Smooth muscle cell of bladder (primary cell): ENCODE measurements around the gene DUXB. TPM values are rescaled to one million over a fixed set of nuclear protein-coding genes. Genes with fewer than 3 reads are reported as not detected.

ENCODE experiments used
- total RNA-seq: library from RNA; depleted of rRNA; stranded (reverse); fragments of >200 nt; gene quantifications from 2 replicates; pipeline ENCODE4 v1.2.3, GENCODE V29; 2014

DUXB gene, protein sequence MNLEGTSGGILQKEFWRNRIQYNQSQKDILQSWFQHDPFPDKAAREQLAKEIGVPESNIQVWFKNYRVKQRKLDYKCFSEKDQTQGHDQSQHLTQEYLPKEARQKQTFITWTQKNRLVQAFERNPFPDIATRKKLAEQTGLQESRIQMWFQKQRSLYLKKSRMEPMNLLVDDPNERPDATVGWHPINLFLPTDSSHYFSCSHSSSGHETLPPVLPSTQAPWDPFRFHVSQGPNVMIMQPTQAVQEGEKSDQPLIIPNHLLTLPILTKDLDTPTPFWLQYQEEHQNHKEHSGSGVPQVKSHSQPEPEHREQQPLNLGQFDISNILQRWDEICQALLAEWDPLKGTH
- total RNA-seq = not detected in 2 replicates

DNA sequence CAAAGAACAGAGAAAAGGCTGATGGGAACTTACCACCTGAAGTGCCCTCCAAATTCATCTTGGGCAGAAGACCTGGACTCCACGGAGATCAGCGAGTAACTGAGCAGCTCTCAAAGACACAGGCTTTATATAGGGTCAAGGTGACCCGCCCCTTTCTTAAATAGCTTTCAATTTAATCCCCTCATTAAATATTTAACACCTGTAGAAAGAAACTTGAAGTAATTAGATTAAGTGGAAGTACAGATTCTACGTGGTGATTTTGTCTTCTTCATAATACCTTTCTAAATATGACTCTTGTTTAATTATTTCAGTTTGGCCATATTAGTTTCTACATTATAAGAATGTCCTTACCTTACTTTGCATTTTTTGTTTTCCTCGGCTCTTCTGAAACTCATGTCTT is at the start of gene DUXB:
Gene DUXB, minus strand, starts transcription at position 101 of the 400 bp plus-strand sequence. Its CDS starts 43 bp downstream, at position 58.

DNA sequence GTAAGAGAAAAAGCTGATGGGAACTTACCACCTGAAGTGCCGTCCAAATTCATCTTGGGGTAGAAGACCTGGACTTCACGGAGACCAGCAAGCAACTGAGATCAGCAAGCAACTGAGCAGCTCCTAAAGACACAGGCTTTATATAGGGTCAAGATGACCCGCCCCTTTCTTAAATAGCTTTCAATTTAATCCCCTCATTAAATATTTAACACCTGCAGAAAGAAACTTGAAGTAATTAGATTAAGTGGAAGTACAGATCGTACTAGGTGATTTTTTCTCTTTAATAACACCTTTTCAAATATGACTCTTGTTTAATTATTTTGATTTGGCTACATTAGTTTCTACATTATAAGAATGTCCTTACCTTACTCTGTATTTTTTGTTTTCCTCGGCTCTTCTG is 25.1 kb upstream of the DUXB start, which contains the start of gene CPHXL:
Gene CPHXL, minus strand, starts transcription at position 101 of the 400 bp plus-strand sequence. Its CDS starts 48 bp downstream, at position 53.

DNA sequence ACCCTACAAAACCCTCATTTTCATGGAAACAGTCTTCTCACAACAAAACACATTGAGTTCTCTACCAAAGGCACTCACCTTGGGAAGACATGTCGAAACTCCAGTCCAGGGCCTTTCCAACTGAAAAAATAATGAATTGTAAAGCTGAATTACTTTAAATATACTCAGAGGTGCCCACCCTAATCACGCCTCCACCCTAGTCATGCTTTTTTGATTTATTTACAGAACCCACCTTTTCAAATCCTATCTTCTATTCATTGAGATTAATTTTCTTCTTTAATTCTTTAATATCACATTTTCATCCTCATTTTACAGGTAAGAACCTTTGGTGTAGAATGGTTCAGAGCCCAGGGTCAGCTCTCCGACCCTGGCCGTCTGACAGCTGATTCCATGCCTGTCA is 24.4 kb downstream of the DUXB start, which contains the start of gene CPHXL2:
Gene CPHXL2, minus strand, starts transcription at position 101 of the 400 bp plus-strand sequence. Its CDS starts 10 bp downstream, at position 91.

DNA sequence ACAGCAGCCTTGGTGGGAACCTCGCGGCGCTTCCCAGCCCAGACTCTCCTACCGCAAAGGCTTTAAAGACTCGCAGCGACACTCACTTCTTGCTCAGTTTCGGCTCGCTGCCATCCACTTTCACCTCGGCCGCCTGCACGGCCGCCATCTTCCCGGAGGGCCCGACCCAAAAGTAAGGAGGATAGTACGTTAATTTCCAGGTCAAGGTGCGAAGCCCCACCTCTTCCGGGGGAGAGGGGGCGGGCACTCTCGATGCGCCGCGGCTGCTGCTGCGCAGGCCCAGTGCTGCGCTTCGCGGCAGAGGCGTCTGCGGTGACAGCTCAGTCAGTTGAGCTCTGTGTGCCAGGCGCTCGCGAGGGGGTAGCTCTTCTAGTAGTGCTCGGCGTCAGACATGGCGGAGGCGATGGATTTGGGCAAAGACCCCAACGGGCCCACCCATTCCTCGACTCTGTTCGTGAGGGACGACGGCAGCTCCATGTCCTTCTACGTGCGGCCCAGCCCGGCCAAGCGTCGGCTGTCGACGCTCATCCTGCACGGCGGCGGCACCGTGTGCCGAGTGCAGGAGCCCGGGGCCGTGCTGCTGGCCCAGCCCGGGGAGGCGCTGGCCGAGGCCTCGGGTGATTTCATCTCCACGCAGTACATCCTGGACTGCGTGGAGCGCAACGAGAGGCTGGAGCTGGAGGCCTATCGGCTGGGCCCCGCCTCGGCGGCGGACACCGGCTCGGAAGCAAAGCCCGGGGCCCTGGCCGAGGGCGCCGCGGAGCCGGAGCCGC is 53.6 kb downstream of the DUXB start, which contains the start of the genes KARS1 and TERF2IP:
Gene KARS1, minus strand, starts transcription at position 174 of the 773 bp plus-strand sequence. Its CDS starts 26 bp downstream, at position 148.
Gene TERF2IP, plus strand, starts transcription at position 282 of the 773 bp plus-strand sequence. Its CDS starts 110 bp downstream, at position 392.

Other genes starting within 250 kb of the DUXB start
- gene TMEM170A, start 236.8 kb downstream of the DUXB start, total RNA-seq = 14.4 and 15.9 TPM in 2 replicates
- 1.6 and 1.7 TPM in 2 replicates for gene CHST6, start 206.0 kb downstream of the DUXB start, total RNA-seq
- not detected in 2 replicates for gene CHST5, start 165.4 kb downstream of the DUXB start, total RNA-seq
- gene TMEM231, start 145.2 kb downstream of the DUXB start, total RNA-seq = 14.5 and 15.1 TPM in 2 replicates
- gene GABARAPL2, start 135.1 kb downstream of the DUXB start, total RNA-seq = 29.7 and 38.6 TPM in 2 replicates
- gene ADAT1, start 78.2 kb downstream of the DUXB start, total RNA-seq = 30.6 and 48.5 TPM in 2 replicates
- gene KARS1, start 53.8 kb downstream of the DUXB start, total RNA-seq = 151 and 169 TPM in 2 replicates
- 33.3 and 37.3 TPM in 2 replicates for gene TERF2IP, start 53.7 kb downstream of the DUXB start, total RNA-seq
- not detected in 2 replicates for gene CPHXL2, start 24.5 kb downstream of the DUXB start, total RNA-seq
- gene CPHXL, start 25.0 kb upstream of the DUXB start, total RNA-seq = not detected in 2 replicates